Suppressor macrophage treated with lipopolysaccharide for 1 hour (primary cell): ENCODE results near the gene GSK3B.

Experiments used
- DNase-seq, 3 donors: peaks; one replicate each; pipeline ENCODE4 v3.0.0-alpha.2; 2020 to 2022

The GSK3B gene

GRCh38 chr3:119864476-119864875, 229.8 kb downstream of the GSK3B start:
- no peak for DNase-seq

GRCh38 chr3:119862616-119863015, 231.6 kb downstream of the GSK3B start:
- peak; percentile 25 to 63 (median 43) for DNase-seq

DNA sequence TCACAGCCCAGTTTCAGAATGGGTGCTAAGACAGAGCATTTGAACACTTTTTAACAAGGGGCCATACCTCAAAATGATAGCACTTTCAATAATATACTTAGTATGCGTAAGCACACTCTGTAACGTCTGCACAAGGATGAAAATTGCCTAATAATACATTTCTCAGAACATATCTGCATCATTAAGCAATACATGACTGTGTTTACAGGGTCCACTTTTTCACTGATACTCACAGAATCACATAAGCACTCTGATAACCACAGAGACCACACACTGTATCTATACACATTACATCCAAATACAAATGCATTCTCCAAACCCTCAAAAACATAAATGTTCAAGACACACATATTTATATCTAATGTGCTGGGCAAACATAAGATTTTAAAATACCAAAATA, 232.6 kb downstream of the GSK3B start:
- no peak for DNase-seq

DNA sequence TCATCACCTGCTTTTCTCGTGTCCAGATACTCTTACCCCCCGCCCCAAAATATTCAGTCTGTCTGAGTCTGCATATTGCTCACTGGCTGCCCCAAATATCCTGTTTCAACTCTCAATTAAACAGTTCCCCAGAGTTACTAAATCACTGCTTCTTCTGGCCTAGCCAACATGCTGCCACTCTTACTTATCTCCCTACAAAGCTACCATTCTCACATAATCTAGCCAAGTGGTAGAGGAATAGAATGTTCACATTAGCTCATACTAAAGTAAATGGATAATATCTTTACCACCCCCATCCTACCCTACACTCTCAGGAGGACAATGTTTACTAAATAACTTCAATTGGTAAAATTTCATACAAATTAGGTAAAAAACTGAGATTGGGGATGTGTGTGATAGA, 234.5 kb downstream of the GSK3B start:
- DNase-seq = no peak

DNA sequence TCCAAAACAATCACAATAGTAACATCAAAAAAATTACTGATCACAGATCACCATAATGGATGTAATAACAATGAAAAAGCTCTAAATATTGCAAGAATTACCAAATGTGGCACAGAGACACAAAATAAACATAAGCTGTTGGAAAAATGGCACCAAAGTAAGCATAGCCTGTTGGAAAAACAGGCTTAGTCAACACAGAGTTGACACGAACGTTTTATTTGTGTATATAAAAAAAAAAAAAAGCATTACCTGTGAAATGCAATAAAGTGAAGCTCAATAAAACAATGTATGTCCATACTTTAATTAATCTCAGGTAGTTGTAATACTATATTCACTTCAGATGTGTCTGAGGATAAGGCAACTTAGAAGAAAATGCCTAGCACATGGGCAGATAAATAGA, 235.3 kb downstream of the GSK3B start:
- DNase-seq = no peak

GRCh38 chr3:119856695-119857094, 237.6 kb downstream of the GSK3B start:
- no peak for DNase-seq

DNA sequence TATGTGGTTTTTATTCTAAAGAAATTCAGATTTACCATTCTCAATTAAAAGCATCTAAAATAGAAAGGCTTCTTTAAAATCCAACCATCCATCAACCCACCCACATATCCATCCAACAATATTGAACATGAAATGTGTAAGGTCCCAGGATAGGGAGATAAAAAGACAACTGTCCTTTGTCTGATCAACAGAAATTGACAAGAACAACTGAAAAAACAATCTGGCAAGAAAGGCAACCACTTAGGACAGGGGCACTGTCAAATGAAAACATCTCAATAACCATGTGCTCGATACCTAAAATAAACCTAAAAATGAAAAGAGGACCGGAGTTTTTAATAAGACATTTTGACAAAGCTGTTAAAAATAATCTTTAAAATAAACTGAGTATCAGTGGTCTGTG, 245.1 kb downstream of the GSK3B start:
- no peak for DNase-seq

DNA sequence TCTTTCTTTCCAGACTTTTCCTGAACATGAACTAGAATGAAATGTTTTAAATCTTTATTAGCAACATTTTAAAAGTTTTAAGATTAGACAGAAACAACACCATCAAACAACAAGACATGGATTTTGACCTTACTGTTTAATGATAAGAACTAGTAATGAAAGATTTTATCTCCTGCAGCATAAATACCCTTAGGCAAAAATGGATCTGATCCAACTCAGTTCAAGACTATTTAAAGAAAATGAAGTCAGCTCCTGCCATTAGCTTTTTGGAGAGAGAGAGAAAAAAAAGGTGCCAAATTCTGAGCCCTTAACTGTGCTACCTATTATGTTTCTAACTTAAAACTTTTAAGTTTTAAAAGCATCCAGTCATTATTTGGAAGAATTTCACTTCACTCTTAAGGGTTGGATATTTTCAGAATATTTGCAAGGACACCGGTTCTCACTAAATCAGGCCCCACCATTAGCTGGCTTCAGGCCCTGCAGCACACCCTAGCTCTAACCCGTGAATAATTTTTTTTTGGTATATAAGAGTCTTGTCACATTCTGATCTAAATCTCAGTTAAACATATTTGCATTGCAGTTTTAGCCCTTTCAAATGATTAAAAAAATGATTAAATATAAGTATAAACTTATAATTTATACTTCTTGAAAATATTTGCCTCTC, 252.3 kb downstream of the GSK3B start:
- DNase-seq = no peak

GRCh38 chr3:119835556-119835955, 258.7 kb downstream of the GSK3B start:
- peak in 2 of 3 donors; percentile 6 to 29 for DNase-seq

- DNase-seq = peak; percentile 51 to 64 (median 59)
Measured at GRCh38 chr3:119834754-119835370, 259.4 kb downstream of the GSK3B start.

- DNase-seq = no peak
Measured at GRCh38 chr3:119831941-119832371, 262.3 kb downstream of the GSK3B start.

GRCh38 chr3:119831022-119831421, 263.2 kb downstream of the GSK3B start:
- no peak for DNase-seq

- no peak for DNase-seq
Measured at GRCh38 chr3:119829420-119829819, 264.8 kb downstream of the GSK3B start.

- no peak for DNase-seq
Measured at GRCh38 chr3:119826711-119827608, 267.3 kb downstream of the GSK3B start.

DNA sequence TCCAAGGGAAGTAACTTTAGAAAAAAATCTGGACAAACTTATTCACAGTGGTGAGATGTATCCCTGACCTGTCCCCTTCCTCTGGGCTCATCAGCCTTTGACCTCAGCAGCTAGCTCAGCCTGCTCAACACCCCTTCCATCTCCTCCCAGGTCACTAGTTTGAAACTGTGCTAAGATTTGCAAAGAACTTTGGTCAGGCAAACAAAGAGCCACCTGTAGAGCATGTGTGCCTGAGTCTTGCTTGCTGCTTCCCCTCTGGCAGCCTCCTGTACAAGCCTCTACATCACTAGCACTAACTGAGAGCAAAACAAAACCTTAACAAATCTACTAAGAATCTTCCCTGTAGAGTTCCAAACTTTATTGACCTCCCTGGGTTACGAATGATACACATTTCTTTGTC, 268.4 kb downstream of the GSK3B start:
- no peak for DNase-seq

GRCh38 chr3:119819806-119820205, 274.4 kb downstream of the GSK3B start:
- DNase-seq = peak in 2 of 3 donors; percentile 23 to 27

- DNase-seq = no peak
Measured at GRCh38 chr3:119818937-119819336, 275.3 kb downstream of the GSK3B start.

- DNase-seq = no peak
Measured at GRCh38 chr3:119817583-119818363, 276.5 kb downstream of the GSK3B start.

DNA sequence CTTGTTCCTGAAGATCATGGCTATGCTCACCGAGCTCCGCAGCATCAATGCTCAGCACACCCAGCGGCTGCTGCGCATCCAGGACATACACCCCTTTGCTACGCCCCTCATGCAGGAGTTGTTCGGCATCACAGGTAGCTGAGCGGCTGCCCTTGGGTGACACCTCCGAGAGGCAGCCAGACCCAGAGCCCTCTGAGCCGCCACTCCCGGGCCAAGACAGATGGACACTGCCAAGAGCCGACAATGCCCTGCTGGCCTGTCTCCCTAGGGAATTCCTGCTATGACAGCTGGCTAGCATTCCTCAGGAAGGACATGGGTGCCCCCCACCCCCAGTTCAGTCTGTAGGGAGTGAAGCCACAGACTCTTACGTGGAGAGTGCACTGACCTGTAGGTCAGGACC, 277.2 kb downstream of the GSK3B start:
- no peak for DNase-seq

- no peak for DNase-seq
Measured at GRCh38 chr3:119815716-119816115, 278.5 kb downstream of the GSK3B start.

DNA sequence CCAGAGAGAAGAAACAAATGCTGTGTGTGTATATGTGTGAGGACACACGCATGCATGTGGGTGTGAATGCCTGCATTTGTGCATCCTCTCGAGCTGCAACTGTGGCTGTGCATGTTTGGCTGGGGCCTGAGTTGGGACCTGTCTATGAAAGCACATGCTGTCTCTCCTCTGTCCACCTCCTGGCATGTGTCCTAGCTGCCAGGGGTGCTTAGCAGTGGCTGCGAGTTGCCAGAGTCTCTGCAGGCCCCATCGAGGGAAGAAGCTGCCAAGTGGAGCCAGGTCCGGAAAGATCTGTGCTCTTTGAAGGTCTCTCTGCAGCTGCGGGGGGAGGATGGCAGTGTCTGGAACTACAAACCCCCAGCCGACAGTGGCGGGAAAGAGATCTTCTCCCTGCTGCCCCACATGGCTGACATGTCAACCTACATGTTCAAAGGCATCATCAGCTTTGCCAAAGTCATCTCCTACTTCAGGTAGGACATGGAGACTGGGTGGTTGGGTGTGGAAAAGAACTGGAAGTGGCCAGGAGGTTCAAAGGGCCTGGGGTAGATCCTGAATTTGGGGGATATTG, 281.7 kb downstream of the GSK3B start:
- DNase-seq = no peak

DNA sequence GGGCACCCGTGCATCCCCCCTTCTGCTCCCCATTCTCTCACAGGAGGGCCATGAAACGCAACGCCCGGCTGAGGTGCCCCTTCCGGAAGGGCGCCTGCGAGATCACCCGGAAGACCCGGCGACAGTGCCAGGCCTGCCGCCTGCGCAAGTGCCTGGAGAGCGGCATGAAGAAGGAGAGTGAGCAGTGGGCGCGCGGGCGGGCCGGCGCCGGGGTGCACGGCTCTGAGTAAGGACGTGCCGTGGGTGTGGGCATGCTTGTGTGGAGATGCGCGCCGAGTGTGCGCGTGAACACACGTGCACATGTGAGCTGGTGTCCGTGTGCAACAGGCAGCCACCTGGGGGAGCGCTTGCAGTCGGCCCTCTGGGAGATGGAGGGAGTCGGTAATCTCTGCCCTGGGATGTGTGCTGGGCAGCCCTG, 284.2 kb downstream of the GSK3B start:
- DNase-seq = peak; percentile 45 to 67 (median 53)
